ENCODE measurements around the gene CARD19.
"Not testable (repeated sequence)": the region's sequence is repeated elsewhere in the genome, so short reads cannot be mapped to it uniquely, and the experiment has no call there.

Gene CARD19

GRCh38 chr9:93089024-93089423, 7.0 kb upstream of the CARD19 start:
- no peak for DNase-seq

GRCh38 chr9:93089481-93089991, 6.5 kb upstream of the CARD19 start:
- DNase-seq, result no peak

GRCh38 chr9:93090091-93090655, 5.8 kb upstream of the CARD19 start:
- no peak for DNase-seq

GRCh38 chr9:93091056-93091452, 5.0 kb upstream of the CARD19 start:
- no peak for DNase-seq

DNA sequence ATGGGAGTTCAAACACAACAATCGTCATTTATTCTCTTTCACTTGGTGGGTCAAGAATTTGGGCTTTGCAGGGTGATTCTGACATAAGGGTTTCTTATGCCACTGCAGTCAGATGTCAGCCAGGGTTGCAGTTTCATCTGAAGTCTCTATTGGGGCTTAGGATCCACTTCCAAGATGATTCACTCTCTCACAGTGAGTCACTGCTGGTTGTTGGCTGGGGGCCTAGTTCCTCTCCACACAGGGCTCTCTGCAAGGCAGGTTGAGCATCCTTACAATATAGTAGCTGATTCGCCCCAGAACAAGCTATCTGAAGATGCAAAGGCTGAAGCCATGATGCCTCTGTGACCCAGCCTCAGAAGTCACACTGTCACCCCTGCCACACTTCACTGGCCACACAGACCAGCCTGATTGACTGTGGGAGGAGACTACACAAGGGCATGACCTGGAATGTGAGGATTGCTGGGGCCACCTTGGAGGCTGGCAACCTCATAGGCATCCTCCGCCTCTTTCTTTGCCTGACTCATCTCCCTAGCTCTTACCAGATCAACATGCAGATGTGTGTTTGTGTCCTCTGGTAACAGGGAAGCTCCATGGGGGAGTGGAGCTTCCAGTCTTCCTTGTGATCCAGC, 4.5 kb upstream of the CARD19 start:
- DNase-seq, result peak; percentile 87

- DNase-seq, result no peak
These were observed 3.6 kb upstream of the CARD19 start for GRCh38 chr9:93092251-93092991.

GRCh38 chr9:93093127-93093876, 2.7 kb upstream of the CARD19 start:
- no peak for DNase-seq

GRCh38 chr9:93093877-93094657, 1.9 kb upstream of the CARD19 start:
- no peak for DNase-seq

- peak; percentile 14 for DNase-seq
These were observed 1.3 kb upstream of the CARD19 start for GRCh38 chr9:93094658-93095204.

DNA sequence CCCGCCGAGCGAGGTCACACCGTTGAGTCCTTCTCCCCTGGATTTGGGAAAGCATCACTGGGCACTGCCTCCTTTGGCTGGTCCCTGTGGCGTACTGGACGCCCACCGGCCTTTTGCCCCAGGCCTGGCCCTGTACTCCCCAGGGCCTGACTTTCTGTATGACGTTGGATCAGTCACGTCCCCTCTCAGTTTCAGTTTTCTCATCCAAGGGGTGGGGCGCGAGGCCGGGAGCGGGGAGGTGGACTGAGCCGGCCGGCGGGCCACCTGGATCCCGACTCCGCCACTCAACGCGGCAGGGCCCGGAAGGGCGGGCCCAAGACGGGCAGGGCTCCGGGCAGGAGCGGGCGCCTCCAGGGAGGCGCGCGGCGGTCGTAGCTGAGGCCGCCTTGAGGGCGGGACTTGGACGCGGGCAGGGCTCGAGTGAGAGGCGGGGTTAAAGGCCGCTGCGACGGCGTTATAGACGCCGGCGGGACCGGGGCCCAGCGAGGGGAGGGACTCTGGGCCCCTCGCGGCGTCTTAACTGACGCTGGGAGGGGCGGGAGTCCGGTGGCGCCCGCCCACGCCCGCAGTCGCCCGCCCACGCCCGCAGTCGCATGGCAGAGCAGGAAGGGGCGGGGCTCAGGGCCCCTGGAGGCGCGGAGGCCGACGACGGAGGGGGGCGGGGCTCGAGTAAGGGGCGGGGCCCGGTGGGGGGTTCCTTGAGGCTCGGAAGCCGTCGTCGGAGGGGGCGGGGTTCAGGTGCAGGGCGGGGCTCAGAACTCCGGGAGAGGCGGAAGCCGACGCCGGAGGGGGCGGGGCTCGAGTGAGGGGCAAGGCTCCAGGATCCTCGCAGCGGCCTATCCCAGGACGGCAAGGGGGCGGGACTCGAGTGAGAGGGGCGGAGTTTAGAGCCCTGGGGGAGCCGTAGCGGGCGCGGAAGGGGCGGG, 549 bp upstream of the CARD19 start:
- DNase-seq, result peak; percentile 97

DNA sequence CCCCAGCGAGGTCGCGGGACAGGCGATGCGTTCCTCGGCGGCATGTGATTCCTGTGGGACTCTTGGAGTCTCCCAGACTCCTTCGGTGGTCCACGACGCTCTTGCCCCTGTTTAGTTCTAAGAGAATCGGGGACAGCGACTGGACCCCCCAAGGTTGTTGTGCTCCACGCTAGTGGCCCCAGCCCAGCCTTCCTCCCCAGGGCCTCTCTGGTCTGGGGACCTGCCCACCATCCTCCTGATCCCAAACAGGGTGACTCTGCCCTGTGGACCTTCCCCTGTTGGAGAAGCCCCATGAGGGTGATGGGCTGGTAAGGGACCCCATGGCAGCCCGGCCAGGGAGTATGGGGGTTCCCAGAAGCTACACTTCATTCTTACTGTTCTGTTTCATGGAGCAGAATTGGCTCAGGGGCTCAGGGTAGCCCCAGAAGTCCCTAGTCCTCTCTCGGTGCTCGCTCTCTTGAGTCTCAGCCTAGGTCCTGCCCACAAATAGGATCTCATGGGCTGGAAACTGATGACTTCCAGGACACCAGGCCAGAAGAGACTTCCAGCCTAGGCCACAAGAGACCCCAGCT, 880 bp downstream of the CARD19 start:
- DNase-seq, result no peak

DNA sequence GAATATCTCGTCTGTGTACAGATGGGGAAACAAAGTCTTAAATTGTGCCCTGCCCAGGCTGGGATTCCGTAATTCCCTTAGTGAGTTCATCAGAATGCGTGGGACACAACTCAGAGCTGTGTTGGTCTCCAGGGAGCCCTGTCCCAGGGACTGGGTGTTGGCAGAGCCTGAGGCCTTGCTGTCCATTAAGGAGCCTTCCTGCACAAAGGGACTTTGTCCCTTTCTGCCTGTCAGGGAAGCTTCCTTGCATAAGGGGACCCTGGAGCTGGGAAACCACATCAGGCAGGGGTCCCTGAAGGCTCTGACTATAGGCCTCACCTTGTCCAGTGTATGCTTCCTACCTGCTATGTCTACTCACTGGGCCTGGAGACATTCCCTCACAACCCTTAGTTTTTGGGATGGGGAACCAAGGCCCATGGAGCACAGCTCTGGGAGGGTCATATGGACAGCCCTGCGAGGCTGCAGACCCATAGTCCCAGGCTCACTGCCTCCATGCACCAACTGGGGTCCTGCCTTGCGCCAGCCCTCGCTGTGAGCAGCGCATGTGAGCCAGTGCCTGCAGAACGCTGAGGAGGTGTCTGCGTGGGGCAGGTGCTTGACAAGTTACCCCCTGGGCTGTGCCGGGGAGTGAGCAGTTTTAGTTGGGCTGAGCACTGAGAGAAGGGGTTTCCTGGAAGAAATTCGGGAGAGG, 1.6 kb downstream of the CARD19 start:
- DNase-seq, result no peak

GRCh38 chr9:93098236-93098946, 2.4 kb downstream of the CARD19 start:
- peak; percentile 95 for DNase-seq

DNA sequence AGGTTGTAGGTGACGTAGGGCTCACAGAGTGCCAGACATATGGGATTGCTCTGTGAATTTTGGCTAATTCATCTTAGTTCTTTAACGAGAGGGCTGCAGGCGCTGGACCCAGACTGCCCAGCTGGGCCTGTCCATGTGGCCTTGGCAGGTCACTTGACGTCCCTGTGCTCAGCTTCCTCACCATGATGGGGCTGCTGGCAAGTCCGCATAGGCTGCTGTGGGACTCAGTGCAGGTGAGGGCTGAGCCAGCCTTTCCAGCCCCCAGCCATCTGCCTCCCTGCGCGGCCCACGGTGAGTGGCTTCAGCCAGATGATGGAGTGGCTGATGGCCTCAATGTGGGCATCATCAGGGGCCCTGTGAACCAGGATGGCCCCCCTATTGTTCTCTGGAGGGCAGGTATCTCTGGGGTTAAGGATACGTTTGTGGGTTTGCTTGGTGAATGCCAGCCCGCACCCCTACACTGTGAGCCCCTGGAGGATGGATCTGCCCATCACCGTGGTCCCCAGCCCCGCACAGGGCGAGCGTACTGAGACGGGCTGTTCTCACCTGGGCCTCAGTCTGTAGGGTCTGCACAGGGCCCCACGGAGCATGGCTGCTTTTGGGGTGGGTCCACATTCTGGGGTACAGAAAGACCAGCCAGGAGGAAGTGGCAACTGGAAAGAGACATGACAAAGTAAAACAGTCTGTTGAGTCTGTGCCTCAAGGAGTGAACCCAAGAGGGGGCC, 3.7 kb downstream of the CARD19 start:
- no peak for DNase-seq

GRCh38 chr9:93100276-93100636, 4.2 kb downstream of the CARD19 start:
- DNase-seq, result no peak

DNA sequence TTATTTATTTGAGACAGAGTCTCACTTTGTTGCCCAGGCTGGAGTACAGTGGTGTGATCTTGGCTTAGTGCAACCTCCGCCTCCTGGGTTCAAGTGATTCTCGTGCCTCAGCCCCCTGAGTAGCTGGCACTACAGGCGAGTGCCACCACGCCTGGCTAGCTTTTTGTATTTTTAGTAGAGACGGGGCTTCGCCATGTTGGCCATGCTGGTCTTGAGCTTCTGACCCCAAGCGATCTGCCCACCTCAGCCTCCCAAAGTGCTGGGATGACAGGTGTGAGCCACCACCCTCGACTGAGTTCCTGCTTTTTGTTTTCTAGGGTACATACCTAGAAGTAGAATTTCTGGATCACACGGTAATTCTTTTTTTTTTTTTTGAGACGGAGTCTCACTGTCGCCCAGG, 5.1 kb downstream of the CARD19 start:
- not testable (repeated sequence) for DNase-seq

DNA sequence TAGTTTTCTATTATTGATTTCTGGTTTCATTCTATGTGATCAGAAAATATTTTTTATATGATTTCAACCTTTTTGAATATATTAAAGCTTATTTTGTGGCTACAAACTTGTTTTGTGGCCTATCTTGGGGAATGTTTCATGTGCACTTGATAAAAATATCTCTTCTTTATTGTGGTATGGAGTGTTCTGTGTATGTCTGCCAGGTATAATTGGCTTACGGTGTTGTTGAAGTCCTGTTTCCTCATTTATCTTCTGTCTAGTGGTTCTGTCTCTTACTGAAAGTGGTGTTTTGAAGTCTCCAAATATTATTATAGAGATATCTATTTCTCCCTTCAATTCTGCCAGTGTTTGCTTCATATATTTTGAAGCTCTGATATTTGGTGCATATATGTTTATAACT, 9.6 kb downstream of the CARD19 start:
- no peak for DNase-seq

DNA sequence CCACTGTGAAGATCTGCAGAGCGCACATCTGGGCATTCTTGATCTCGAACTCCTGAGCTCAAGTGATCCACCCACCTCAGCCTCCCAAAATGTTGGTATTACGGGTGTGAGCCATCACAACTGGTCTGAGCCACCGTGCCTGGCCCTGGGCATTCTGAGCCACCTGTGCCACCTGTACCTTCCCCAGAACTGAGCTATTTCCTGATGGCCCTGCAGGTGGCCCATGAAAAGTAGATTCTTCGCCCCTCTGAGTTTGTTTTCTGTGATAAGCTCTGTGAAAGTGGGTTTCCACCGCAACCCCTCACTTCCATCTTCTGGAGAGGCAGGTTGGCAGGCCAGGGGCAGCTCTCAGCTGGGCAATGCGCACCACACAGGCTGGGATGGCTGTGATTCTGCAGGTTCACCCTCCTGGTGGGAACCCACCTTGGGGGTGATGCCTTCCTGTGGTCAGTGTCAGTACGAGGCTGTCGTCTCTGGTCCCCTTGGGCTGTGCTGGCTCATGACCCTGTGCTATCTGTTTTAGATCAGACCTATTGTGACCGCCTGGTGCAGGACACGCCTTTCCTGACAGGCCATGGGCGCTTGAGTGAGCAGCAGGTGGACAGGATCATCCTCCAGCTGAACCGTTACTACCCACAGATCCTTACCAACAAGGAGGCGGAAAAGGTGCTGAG, 11.3 kb downstream of the CARD19 start:
- no peak for DNase-seq

All from fibroblast of skin of right biceps (primary cell).